Activated CD8-positive, alpha-beta memory T cell treated with anti-CD3 and anti-CD28 coated beads for 48 hours (primary cell): ENCODE results near the gene MFSD6.
A peak's percentile ranks its signal among the peaks of the same experiment; 100 is the strongest.
"Not testable (repeated sequence)": the region's sequence is repeated elsewhere in the genome, so short reads cannot be mapped to it uniquely, and the experiment has no call there.

Experiments
- DNase-seq, 3 experiments: peaks; one replicate each; pipeline ENCODE4 v3.0.0-alpha.2; 2020; ENCODE audit warnings: low read depth in 2 of 3, low spot score in 2 of 3

MFSD6 gene

DNA sequence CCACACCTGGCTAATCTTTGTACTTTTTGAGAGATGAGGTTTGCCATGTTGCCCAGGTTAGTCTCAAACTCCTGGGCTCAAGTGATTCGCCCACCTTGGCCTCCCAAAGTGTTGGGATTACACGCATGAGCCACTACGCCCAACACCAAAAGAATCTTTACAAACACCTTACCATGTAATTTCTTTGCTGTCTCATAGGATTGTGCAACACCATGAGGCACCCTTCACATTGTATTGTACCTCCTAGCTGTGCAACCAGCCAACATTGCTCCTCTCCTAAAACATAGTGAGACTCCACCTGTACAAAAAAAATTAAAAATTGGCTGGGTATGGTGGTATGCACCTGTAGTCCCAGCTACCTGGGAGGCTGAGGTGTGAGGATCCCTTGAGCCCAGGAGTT is 3.1 kb upstream of the MFSD6 start:
- no peak for DNase-seq

DNA sequence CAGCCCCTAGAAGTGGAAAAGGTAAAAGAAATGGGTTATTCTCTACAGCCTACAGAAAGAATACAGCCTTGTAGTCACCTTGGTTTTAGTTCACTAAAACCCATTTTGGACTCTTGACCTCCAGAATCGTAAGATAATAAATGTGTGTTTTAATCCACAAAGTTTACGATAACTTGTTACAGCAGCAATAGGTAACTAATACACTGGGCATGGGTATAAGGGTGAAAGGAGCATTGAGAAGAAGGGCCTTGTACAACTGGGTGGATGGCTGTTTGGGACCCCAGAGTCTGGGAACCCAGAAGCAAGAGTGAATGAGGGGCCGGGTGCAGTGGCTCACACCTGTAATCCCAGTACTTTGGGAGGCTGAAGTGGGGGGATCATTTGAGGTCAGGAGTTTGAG is 2.2 kb upstream of the MFSD6 start:
- no peak for DNase-seq

DNA sequence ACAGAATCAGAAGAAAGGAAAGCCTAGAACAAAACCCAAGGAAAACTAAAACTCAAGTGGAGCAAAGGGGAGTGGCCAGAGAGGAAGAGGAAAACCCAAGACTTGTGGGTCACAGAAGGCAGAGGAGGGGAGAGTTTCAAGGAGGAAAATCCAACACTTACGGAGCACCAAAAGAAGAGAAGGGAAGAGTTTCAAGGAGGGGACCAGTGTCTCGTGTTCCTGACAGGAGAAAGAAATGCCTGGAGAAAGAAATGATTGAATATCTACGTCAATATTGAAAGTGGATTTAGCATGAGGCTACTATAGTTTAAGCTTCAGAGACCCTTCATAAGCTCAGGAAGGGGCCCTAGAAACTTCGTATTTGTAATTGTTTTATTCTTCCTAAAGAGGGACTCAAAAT is 1.4 kb upstream of the MFSD6 start:
- DNase-seq: no peak

DNA sequence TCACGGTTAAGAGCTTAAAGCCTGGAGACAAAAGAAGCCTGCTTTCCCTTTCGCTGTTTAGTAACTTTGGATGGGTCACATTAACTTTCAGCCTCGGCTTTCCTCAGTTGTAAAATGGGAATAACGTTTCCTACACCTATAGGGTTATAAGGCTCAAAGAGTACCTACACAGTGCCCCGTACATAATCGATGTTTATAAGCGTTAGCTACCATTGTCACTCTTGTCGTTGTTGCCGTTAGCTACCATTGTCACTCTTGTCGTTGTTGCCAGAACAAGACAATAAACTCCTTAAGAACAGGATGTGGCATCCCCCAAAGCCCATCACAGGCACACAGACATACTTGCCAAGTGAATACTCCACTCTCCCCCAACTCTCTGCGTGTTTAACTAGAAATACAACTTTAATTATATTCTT is 901 bp upstream of the MFSD6 start:
- no peak for DNase-seq

DNA sequence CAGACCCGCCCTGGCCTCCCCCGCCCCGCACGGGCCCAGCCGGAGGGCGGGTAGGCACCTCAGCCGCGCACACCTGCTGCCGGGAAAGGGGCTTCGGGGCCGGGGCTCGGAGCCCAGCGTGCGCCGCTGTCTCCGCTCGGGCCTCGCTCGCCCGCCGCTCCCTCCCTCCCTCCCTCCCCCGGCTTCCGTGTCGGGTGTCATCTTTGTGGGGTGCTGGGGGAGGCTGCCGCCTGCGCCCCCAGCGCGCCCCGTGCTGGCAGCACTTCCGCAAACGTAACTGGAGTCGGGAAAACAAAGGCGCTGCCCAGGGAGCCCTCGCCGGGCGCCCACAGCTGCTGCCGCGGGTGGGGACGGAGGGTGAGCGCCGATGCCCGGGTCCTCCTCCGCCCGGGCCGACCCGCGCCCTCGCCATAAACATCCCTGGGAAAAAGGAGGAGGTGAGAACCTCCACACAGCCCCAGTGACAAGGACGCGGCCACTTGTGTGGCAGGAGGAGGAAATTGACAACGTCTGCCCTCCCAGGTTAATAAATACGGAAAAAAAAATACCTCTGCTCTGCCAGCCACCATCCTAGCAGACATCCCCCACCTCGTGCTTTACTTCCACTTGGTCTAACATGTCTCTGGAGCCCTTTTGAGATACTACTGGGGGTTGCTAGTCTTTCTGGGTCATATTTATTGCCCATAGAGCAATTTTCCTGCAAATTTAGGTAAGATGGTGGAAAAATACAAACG is 550 bp downstream of the MFSD6 start:
- DNase-seq: peak; percentile 43 to 51 (median 47)

DNA sequence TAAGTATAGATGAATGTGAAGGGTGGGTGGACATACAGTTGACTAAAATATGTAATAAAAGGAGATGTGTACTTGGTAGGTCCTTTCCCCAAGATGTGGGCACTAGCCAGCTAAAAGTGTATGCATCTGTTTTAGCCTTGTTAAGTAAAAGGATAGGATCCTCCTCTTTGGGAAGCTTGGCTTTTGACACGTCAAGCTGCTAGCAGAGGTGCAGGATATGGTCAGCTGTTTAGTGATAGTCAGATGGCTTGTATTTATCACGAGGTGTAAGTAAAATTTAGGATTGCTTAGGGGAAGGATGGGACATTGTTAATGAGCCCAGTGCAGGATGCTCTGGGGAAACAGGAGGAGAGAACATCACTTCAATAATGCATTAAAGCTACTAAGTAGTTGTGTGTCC is 1.5 kb downstream of the MFSD6 start:
- no peak for DNase-seq

DNA sequence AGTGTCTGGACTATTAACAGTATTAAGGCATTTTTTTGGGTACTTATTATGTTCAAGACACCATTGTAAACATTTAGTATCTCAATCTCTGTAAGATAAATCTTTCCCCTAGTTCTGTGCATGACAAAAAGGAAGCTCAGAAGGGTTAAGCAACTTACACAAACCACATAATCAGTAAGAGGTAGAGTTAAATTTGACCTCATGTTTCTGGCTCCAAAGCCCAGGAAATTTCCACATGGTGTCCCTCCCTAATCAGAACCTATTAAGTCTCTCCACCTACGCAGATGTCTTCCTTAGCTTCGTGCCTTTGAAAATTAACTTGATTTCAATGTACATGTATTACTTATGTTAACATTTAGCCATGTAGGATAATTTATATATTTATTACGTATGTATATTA is 2.0 kb downstream of the MFSD6 start:
- no peak for DNase-seq

DNA sequence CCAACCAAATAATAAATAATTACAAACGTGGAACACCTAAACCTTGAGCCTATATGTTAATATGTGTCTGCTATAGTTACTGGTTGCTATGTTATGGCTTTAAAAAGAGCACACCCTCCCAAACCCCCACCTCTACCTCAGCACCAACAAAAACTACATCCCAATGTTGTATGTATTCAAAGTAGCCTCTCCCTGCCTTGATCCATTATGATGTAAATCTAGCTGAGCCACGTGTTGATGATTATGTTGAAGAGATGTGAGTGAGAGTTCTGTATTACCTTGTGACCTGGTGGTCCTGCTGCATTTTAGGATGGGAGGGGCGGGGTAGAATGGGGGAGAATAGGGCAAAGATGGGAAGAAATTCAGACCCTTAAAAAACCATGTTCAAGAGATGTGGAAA is 4.8 kb downstream of the MFSD6 start:
- no peak for DNase-seq

DNA sequence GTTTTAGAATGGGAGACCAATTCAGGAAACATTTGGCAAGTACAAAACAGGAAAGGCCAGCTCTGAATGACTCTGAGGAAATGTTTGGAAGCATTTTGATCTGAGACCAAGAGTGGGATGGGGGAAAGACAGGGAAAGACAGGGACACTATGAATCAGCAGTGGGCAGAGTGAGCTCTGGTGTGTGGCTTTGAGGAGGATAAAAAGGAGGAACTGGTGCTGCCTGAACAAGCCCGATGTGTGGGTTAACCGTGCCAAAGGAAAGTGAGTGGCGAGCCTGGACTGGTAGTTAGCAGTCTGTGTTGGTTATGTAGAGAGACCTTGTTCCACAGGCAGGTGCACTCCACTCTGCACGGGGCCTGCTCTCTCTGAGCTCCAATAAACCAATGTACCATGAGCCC is 5.3 kb downstream of the MFSD6 start:
- no peak for DNase-seq

DNA sequence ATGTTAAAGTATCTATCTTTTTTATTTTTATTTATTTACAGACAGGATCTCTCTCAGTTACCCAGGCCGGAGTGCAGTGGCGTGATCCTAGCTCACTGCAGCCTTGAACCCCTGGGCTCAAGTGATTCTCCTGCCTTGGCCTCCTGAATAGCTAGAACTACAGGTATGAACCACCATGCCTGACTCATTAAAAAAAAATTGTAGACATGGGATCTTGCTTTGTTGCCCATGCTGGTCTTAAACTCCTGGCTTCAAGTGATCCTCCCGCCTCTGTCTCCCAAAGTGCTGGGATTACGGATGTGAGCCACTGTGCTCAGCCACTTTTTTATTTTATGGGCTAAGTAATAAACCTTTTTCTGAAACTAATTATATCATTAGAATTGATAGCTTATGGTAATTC is 7.1 kb downstream of the MFSD6 start:
- DNase-seq: no peak

DNA sequence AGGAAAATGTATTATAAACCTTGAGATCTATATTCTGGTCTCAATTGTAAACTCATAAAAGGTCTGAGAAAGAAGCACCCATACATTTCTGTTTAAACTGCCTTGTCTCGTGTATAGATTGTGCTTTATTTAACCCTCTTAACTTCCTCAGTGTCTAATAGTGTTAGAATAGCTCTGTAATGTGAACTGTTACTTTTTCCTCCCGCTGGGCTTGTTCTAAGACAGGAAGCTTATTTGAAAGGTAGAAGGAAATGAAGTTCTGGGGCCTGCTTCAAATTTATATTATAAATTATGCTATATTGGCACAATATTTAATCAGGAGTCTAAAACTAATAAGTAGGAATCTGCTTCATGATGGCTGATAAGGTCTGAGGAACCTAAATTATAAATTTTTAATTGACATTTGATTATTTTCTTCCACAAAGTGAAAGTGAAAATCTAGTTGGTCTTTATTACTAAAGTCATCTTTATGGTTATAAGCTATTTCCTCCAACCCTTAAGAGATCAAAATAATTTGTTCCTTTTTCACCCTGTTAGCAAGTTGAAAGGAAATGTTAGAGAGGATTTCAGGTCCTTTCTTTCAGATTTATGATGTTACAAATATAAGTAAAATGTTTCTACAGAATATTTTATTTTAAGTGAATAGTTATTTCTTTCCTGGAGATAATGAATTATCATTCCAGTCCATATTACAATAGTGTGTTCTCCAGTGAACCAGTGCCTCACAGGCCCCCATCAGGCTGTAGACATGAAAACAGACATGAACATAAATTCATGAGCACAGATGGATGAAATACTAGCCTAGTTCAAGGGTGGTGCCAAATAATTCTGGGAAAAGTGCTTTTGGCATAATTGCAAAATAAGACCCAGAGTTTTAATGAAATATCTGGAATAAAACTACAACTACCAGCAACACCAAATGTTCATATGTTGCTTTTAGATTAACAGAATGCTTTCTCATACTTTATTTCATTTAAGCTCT is 7.9 kb downstream of the MFSD6 start:
- DNase-seq: no peak

DNA sequence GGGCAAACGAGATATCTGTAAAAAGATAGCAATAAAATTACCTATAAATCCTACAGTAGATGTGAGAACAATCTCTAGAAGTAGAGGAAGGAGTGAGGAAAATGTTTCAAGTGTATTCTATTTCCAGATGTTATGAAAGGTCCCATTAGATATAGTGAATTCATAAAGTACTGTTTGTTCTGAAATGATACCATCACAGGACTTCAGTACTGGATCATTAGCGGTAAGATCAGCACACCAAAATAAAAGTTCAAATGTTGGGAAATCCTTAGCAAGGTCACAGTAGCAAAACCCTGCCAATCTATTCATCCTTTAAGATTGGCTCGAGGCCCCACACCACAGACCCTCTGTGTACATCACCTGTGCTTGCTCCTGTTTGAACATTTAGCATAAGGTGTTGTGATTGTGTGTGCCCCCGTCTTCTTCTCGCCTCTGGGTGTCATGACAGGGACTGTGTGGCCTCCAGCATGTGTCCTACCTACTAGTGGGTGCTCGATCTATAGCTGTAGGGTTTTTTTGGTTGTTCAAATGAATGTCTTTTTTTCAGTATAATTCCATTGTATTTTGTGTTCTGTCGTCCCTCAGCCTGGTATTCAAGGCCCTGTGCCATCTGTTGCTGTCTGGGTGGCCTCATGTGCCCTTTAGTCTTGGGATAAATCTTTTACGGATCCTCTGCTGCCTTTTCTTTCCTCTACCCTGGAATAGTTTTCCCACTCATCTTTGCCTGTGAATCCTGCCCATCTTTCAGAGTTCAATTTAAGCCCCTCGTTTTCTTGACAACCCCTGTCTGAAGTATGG is 9.1 kb downstream of the MFSD6 start:
- no peak for DNase-seq

DNA sequence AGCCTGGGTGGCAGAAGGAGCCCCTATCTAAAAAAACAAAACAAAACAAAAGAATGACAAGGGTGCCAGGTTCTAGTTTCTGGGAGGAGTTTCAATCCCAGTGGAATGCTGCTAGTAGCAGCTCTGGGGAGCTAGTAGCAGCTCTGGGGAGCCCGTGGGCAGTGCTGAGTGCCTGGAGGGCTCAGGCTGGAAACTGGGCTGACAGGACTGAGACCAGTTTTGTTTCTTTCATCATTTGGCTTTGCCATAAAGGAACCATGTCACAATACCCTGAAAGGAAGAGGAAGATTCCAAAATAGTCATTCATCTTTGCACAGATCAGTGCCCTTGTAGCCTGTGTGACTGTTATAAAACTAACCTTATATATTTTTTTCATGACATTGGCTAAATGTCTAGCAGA is 10.6 kb downstream of the MFSD6 start:
- no peak for DNase-seq

DNA sequence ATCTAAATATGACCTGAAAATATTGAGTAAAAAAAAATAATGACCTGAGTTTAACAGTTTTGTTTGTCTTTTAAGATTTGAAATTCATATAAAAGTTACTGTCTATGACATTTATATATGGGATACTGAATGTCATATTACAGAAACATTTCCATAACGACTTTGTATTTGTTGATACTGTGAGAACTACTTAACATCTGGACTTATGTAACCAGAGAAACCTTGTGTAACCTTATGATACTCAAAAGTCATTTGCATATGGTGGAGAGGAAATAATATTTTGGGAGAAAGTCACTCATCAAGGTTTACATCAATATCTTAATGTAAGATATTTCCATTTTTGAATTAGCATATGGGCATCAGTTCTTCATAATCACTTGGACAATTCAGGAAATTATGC is 12.6 kb downstream of the MFSD6 start:
- no peak for DNase-seq

DNA sequence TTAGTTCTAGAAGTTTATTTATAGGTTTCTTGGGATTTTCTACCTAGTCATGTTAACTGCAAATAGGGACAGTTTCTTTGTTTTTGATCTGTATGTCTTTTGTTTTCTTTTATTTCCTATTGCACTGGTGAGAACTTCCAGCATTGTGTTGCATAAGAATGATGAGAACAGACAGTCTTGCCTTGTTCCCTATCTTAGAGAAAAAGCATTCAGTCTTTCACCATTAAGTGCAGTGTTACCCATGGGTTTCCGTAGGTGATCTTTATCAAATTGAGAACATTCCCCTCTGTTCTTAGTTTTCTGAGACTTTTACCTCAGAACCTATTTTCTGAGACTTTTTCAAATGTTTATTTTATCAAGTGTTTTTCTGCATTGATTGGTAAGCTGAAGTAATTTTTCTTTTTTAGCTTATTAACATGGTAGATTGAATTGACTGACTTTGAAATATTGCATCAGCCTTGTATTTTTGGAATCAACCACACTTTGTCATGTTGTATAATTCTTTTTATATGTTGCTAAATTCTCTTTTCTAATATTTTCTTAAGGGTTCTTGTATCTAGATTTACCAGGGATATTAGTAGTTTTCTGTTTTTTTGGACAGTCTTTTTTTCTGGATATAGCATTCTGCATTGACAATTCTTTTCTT is 17.2 kb downstream of the MFSD6 start:
- no peak for DNase-seq

DNA sequence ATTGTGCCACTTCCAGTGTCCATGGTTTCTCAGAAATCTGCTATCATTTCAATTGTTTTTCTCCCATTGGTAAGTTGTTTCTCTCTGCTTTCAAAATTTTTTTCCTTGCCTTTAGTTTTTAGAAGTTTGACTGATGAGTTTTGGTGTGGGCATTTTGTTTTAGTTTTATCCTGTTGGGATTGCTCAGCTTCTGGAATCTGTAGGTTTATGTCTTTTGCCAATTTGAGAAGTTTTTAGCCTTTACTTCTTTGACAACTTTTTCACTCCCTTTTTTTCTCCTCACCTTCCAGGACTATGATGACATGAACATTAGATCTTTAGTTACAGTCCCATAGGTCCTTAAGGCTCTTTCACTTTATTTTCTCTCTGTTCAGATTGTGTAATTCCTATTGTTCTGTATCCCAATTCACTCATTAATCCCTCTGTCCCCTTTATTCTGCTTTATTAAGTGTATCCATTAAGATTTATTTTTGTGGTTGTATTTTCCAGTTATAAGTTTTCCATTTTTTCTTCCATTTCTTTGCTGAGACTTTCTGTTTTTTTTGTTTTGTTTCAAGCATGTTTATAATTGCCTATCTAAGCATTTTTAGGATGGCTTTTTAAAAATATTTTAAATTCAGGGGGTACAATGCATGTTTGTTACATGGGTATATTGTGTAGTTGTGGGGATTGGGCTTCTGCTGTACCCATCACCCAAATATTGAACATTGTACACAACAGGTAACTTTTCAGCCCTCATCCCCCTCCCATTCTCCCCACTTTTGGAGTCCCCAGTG is 17.9 kb downstream of the MFSD6 start:
- no peak for DNase-seq

DNA sequence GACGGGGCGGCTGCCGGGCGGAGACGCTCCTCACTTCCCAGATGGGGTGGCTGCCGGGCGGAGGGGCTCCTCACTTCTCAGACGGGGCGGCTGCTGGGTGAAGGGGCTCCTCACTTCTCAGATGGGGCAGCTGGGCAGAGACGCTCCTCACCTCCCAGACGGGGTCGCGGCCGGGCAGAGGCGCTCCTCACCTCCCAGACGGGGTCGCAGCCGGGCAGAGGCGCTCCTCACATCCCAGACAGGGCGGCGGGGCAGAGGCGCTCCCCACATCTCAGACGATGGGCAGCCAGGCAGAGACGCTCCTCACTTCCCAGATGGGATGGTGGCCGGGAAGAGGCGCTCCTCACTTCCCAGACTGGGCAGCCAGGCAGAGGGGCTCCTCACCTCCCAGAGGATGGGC is 22.7 kb downstream of the MFSD6 start:
- DNase-seq: not testable (repeated sequence)

DNA sequence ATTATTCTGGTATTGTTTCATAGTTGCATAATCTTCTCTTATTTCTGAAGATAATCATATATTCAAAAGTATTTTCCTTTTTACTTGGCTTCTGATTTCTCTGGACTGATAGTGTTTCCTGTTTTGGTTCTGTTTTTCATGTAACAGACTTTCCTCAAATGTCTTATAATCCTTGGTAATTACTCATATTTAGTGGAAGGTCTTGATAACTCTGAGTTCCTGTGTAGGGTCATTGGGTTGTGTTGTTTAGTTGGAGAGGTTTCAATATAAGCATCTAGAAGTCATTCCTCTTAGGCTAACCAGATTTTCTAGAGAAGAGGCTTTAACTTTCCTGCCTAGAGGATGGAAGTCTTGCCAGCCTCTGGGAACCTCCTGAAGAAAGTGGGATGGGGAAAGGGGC is 23.8 kb downstream of the MFSD6 start:
- no peak for DNase-seq

DNA sequence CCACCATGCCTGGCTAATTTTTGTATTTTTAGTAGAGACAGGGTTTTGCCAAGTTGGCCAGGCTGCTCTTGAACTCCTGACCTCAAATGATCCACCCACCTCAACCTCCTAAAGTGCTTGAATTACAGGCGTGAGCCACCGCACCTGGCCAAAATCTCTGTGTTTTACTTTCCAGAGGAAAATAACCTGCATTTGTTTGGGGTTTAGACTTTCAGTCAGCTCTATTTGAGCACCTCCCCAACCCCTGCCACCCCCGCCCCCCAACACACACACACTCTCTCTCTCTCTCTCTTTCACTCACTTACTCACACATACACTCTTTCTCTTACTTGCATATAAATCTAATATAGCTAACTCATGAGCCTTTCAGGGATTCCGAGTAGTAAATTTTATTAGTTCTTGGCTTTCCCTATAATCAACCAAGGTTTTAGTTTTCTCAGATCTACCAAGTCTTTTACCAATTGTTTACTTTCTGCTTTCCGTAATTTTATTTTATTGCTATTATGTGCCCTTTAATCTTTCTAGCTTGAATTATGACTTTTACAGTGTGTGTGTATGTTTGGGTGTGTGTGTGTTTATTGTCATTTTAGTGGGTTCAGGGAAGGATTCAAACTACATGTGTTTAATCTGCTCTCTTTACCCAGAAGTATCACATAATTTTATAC is 24.5 kb downstream of the MFSD6 start:
- DNase-seq: no peak
